Ovary (tissue), 3 donors: ENCODE measurements around the gene ALG14.

ENCODE experiments used
- CTCF ChIP-seq, 3 donors: fragments of 450-650 bp in 2 of 3; fragments of 200-600 bp in 1 of 3; IDR thresholded peaks; one replicate each; pipeline versions ENCODE4 v1.5.1 to v1.8.0; 2016 to 2022; ENCODE audit warnings: antibody characterized with exemption in 3 of 3, mild to moderate bottlenecking in 1 of 3
- EP300 ChIP-seq: sonication (generic); formaldehyde crosslinking; IDR thresholded peaks from one replicate; pipeline ENCODE4 v1.6.1; 2017; ENCODE audit warnings: antibody characterized with exemption
- POLR2A ChIP-seq: fragments of 450-650 bp; IDR thresholded peaks from one replicate; pipeline ENCODE4 v1.6.1; 2017; ENCODE audit warnings: antibody characterized with exemption, mild to moderate bottlenecking, moderate library complexity
- donor health status: DM: no; HTN: no; CAD: no.

DNA sequence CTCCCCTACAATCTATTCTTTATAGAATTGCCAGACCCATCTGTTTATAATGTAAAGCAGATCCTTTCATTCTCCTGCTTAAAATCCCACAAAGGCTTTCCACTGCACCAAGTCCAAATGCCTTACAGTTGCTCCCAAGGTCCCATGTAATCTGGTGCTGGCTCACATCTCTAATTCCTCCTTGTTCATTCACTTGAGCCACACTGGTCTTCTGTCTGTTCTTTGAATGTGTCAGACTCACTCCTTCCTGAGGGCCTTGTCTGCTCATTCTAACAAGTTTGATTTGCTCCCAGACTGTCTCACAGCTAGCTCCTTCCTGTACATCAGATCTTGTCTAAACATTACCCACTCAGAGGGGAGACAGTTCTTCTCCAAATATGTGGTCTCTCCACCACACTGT is 38.9 kb downstream of the ALG14 start:
- TF ChIP-seq EP300 (no peak), POLR2A (no peak), CTCF (IDR thresholded peaks at IDR 0.05) (no peak)
